ENCODE results near the gene TRPM5. TPM values are rescaled to one million over a fixed set of nuclear protein-coding genes. Genes with fewer than 3 reads are reported as not detected.

The TRPM5 gene
- total and polyA plus RNA-seq, 2 of the 4 experiments (the other 2 are of a cell fraction) = not detected

DNA sequence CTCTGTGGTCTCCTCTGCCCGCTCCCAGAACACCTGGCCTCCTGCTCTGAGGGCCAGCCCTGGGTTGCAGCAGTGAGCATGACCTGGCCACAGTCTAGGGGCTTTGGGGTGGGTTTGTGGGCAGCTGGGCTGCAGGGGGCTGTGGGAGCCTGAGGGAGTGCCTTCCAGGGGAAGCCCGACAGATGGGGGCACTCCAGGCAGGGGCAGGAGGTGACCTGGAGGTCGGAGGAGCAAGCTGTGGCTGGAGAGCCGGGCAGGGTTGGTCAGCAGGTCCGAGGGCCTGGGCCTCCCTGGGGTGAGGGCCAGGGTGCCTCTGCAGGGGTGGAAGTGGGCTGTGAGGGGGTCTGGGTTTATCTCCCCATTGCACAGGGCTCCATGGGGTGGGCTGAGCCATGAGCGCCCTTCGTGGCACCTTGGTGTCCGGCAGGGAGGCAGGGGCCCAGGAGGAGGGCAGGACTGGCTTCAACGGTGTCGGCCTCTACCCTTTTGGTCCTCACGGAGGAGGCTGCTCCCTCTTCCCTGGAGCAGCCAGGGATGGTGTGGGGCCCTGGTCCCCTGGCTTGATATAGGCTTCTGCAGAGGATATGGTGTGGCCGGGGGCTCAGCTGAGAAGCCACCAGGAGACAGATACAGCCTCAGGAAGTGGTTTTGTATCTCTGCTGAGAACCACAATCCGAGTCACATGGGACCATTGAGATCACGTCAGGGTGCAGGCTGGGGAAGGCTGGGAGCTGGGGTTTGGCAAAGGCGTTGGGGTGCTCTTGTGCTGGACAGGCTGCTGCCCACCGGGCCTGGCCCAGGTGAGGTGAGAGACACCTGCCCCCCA, 22.8 kb upstream of the TRPM5 start:
- Histone ChIP-seq H4K5ac (ENCODE audit: low read depth, low read length) (no peak overlapping the region), H2AK5ac (ENCODE audit: low read depth, low read length) (no peak overlapping the region), H3K4ac (ENCODE audit: low read depth, low read length) (no peak overlapping the region), H2AFZ (replicated peaks; ENCODE audit: low read length, poor library complexity) (no peak overlapping the region), H3K27me3 (ENCODE audit: control insufficient read depth, insufficient read depth, low read length) (peaks cover 33% of the 10 kb centered on the region), H2AK9ac (replicated peaks; ENCODE audit: low read depth, low read length, poor library complexity) (no peak overlapping the region), H4K20me1 (ENCODE audit: insufficient read depth, low read length) (no peaks in the 10 kb centered on the region), H3K18ac (ENCODE audit: low read depth, low read length) (no peak overlapping the region), H3K36me3 (ENCODE audit: control insufficient read depth, insufficient read depth, low read length) (no peaks in the 10 kb centered on the region), H4K8ac (ENCODE audit: low read depth in 2 of 2, low read length in 2 of 2) (no peak overlapping the region), H3K9ac (ENCODE audit: low read depth, low read length) (no peak overlapping the region), H3K9me3 (ENCODE audit: control insufficient read depth, insufficient read depth, low read length) (peaks cover 3% of the 10 kb centered on the region; the same call in 1 of the 2 replicates), H4K91ac (ENCODE audit: insufficient read depth, low read depth, low read length) (no peak overlapping the region), H3K9me1 (ENCODE audit: insufficient read depth, low read length) (no peaks in the 10 kb centered on the region), H3K56ac (ENCODE audit: extremely low read depth, insufficient read depth, low read length) (no peak overlapping the region), H2BK120ac (ENCODE audit: low read depth, low read length) (no peak overlapping the region), H3K23ac (ENCODE audit: low read depth, low read length) (no peak overlapping the region), H3K4me1 (ENCODE audit: control insufficient read depth, insufficient read depth, low read length) (no peaks in the 10 kb centered on the region), H3K4me3 (ENCODE audit: insufficient read depth, low read depth, low read length) (no peak overlapping the region), H2BK5ac (ENCODE audit: low read depth, low read length, poor library complexity, severe bottlenecking) (no peak overlapping the region), H3K4me2 (ENCODE audit: low read depth, low read length) (no peak overlapping the region), H2BK20ac (ENCODE audit: low read depth, low read length) (no peak overlapping the region), H2BK15ac (ENCODE audit: low read depth, low read length) (no peak overlapping the region), H3K14ac (replicated peaks; ENCODE audit: low read depth, low read length) (no peak overlapping the region), H3K79me1 (ENCODE audit: low read depth in 1 of 2, low read length in 2 of 2) (no peaks in the 10 kb centered on the region), H3K27ac (ENCODE audit: insufficient read depth, low read length) (no peak overlapping the region)
- ATAC-seq (ENCODE audit: low read depth) (no peak), DNase-seq (no peak)
- 38% methylated on average over 6 of the region's 16 CpGs; no CpG with 5 or more reads in 1 of the 2 experiments for WGBS, 2 experiments (ENCODE audit: extremely low coverage in 2 of 2, insufficient read length in 1 of 2)
- dilution Hi-C loops (cut with HindIII; ENCODE audit: low sequenced_read_pairs, unreplicated experiment) (no loop called here), intact Hi-C loops (cut with micrococcal nuclease) (no loop called here), in situ Hi-C loops (cut with MboI; ENCODE audit: low sequenced_read_pairs) (no loop called here)
- TF ChIP-seq CHD1 (IDR thresholded peaks at IDR 0.05; ENCODE audit: low read depth, low read length) = no peak
- TF ChIP-seq MAFK (IDR thresholded peaks at IDR 0.05; ENCODE audit: low read depth, low read length) = no peak
- no peak for TF ChIP-seq BHLHE40 (IDR thresholded peaks at IDR 0.05; ENCODE audit: low read depth, low read length)
- TF ChIP-seq RAD21 (IDR thresholded peaks at IDR 0.05; ENCODE audit: low read length) = no peak
- TF ChIP-seq, protein P1, sequence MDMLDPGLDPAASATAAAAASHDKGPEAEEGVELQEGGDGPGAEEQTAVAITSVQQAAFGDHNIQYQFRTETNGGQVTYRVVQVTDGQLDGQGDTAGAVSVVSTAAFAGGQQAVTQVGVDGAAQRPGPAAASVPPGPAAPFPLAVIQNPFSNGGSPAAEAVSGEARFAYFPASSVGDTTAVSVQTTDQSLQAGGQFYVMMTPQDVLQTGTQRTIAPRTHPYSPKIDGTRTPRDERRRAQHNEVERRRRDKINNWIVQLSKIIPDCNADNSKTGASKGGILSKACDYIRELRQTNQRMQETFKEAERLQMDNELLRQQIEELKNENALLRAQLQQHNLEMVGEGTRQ (IDR thresholded peaks at IDR 0.05; ENCODE audit: low read depth, low read length) = no peak
- POLR2A ChIA-PET (ENCODE audit: unreplicated experiment) = no interaction called here
- CTCF ChIA-PET = no interaction called here
- BruUV-seq (replicated peaks) = no TSS peak
